ENCODE measurements around the gene TSPAN13.

TSPAN13 gene

GRCh38 chr7:16812542-16813231 is 59.1 kb downstream of the TSPAN13 start:
- no peak for DNase-seq (ENCODE audit: low read depth)

DNA sequence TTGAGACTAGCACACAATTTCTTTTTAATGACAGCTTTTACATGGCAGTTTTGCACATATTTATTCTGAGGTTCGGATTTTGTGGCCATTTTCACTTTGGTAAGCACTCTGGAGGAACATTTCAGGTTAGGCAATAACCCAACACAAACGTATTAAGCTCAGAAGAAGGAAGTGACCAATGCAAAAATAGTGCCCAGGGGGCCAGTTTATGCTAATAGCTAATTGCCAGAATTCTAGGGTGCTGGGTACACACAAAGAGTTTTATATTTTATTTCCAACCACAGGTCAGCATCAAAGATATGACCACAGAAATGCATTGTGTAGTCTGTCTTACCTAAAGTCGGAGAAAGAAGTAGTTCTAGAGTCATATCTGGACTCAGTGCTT is 59.7 kb downstream of the TSPAN13 start:
- DNase-seq (ENCODE audit: low read depth) = no peak

DNA sequence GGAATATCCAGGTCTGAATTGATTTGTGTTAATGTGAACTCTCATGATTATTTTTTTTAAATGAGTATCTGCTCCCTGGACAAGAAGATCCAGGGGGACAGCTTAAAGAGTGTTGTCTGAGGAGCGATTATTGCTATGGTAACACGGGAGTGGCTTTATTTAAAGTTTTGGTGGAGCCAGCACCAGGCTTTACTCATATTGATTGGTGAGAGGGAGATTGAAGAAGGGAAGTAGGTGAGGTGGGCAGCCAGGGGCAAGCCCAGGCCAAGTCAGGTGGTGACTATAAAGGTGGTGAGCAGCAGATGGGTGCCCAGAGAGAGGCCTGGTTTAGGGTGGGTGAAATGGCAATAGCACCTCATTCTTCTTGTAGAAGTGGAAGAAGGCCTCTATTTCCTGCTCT is 61.4 kb downstream of the TSPAN13 start:
- DNase-seq (ENCODE audit: low read depth) = no peak

GRCh38 chr7:16816824-16817223 is 63.3 kb downstream of the TSPAN13 start:
- DNase-seq (ENCODE audit: low read depth) = no peak

DNA sequence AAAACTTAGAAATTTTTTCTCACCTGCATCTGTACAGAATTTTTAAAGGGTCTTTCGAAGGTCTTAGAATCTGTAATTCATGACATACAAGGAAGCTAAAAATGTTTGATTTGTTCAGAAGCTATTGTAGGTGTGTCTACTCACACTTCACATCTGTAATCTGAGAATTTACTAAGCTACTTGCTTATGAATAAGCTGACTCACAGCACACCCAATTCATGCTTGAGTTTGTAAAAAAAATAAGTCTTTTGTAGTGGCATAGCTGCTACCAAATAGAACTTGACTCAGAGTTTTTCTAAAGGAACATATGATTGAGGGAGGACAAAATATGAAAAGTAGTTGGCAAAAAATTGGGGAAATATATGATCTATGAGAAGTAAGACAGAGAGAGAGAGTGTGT is 64.0 kb downstream of the TSPAN13 start:
- peak; percentile 36 for DNase-seq (ENCODE audit: low read depth)

- DNase-seq (ENCODE audit: low read depth) = no peak
These were observed 65.2 kb downstream of the TSPAN13 start for GRCh38 chr7:16818732-16819131.

DNA sequence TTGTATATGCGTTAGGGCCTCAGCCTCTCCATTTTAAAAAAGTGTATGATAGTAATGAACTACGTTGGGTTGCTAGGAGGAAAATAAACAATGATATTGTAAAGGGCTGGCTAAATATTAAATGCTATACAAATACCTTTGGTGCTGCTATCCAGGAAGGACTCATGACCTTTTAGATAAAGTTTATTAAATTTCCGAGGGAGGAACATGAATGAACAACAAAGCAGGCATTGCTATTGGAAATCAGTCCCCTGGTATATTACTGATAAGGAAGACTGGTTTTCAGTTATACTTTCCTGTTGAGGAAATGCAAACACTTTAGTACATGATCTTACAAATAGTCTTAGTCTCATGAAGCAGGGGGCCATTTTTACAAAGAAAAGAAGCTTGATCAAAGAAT is 68.5 kb downstream of the TSPAN13 start:
- no peak for DNase-seq (ENCODE audit: low read depth)

DNA sequence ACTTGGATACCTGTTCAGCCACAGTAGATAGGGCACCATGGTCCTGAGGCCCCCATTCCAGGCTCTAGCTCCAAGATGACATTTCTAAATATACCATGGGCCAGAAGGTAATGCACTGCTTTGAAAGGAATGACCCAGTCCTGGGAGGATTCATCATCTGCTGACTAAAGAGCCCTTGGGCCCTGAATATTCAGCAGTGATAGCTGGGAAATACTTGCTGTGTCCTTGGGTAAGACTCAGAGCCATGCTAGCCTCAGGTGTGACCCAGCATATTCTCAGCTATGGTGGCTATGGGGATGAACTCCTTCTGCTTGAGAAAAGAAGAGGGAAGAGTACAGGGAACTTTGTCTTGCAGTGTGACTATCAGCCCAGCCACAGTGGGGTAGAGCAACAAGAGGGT is 72.5 kb downstream of the TSPAN13 start:
- no peak for DNase-seq (ENCODE audit: low read depth)

GRCh38 chr7:16833373-16833772 is 79.8 kb downstream of the TSPAN13 start:
- no peak for DNase-seq (ENCODE audit: low read depth)
